Choroid plexus epithelial cell (primary cell): ENCODE measurements around the gene ASIC2.
A peak's percentile ranks its signal among the peaks of the same experiment; 100 is the strongest.

ENCODE experiments used
- DNase-seq: peaks from one replicate; pipeline ENCODE4 v3.0.0-alpha.2; 2010; ENCODE audit warnings: low read depth
- H3K4me3 ChIP-seq: 2 replicates; pipeline ENCODE4 v1.5.1; 2011; ENCODE audit warnings: low read depth, mild to moderate bottlenecking, control low read depth, low read length, moderate library complexity
- TF ChIP-seq, protein P1 (sequence below): conservative IDR thresholded peaks from 2 replicates; pipeline ENCODE4 v1.5.1; 2011; ENCODE audit warnings: low read depth, mild to moderate bottlenecking, control low read depth, inconsistent platforms, low read length, moderate library complexity

The ASIC2 gene

DNA sequence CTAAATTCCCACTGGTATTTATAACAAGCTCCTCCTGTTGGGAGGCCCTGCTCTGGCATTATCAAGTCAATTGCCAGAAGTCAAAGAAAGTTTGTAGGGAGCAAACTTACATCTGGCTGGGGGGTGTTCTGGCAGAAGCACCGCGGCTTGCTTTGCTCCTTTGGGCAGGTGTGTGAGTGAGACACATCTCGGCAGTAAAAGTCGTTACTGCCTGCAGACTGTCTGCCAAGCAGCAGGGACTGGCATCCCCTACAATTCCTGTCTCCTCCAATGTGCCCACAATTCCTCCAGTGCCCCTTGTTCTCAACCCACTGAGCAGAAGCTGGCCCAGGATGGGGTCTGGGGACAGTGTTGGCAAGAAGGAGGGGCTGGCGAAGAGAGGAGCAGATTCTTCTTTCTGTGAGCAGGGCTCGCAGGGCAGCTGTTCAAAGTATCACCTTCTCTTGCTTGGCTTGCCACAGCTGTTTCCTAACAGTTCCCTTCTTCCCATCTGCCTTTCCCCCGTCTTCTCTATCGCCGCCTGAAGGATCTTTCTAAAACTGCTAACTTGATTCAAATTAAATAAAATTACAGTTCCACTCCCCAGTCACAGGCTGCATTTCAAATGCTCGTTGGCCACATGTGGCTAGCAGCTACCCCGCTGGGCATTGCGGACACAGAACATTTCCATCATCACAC, 271.2 kb downstream of the ASIC2 start:
- no peak overlapping the region for H3K4me3 ChIP-seq
- TF ChIP-seq, protein P1, sequence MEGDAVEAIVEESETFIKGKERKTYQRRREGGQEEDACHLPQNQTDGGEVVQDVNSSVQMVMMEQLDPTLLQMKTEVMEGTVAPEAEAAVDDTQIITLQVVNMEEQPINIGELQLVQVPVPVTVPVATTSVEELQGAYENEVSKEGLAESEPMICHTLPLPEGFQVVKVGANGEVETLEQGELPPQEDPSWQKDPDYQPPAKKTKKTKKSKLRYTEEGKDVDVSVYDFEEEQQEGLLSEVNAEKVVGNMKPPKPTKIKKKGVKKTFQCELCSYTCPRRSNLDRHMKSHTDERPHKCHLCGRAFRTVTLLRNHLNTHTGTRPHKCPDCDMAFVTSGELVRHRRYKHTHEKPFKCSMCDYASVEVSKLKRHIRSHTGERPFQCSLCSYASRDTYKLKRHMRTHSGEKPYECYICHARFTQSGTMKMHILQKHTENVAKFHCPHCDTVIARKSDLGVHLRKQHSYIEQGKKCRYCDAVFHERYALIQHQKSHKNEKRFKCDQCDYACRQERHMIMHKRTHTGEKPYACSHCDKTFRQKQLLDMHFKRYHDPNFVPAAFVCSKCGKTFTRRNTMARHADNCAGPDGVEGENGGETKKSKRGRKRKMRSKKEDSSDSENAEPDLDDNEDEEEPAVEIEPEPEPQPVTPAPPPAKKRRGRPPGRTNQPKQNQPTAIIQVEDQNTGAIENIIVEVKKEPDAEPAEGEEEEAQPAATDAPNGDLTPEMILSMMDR, result peak; percentile 45
- DNase-seq, result peak; percentile 37

- H3K4me3 ChIP-seq, result no peak overlapping the region
- DNase-seq, result no peak
- TF ChIP-seq, protein P1, result no peak
Observed at GRCh38 chr17:33019161-33019890, 273.8 kb downstream of the ASIC2 start.

DNA sequence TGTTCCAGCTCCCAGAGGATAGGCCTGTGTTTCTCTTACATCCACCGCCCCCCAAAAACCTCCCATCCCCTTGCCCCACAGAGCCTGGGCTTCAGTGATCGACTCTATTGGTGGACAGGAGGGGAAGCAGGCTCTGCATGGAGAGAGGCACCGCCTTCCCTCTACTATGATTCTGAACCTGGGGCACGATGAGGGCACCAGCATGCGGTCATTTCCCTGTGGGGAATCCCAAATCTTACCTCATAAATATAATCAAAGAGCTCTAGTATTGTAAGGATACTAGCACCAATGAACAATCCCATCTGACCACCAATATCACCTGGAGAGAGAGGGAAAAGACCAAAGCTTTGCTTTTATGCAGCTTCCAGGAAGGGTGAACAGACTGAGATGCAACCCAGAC, 275.7 kb downstream of the ASIC2 start:
- TF ChIP-seq, protein P1, result no peak
- no peak overlapping the region for H3K4me3 ChIP-seq
- no peak for DNase-seq

GRCh38 chr17:33016920-33017319, 276.2 kb downstream of the ASIC2 start:
- DNase-seq, result no peak
- no peak overlapping the region for H3K4me3 ChIP-seq
- TF ChIP-seq, protein P1, result peak; percentile 33

DNA sequence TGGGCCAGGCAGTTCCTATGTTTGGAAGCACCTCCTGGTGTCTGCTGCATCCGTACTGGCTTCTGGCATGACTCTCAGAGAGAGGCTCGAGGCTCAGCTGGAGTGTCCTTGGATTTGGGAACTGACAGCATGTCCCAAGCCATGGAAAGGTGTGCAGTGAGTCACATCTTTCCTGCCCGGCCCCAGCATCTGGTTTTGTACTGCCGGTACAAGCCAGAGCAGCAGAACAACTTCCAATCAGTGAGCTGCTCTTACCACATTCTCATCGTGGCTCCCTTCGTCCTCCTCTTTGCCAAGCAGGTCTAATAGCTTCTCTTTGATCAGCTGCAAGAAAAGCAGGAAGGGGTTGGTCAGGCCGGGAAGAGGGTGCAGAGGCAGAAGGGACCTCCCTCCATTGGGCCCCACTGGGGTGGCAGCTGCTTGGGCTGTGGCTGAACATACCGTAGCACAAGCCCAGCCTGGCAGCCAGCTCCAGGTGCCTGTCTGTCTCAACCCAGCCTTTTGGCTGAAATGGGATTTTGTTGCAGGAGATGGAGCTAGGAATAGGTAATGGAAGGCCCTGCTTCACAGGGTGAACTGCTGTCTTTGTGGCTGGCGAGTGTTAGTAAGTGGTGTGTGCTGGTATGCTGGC, 277.3 kb downstream of the ASIC2 start:
- no peak overlapping the region for H3K4me3 ChIP-seq
- TF ChIP-seq, protein P1, result no peak
- no peak for DNase-seq

- DNase-seq, result peak; percentile 44
- TF ChIP-seq, protein P1, result no peak
- H3K4me3 ChIP-seq, result no peak overlapping the region
Observed at GRCh38 chr17:33014751-33015150, 278.3 kb downstream of the ASIC2 start.
